SK-N-SH treated with all-trans-retinoic acid at 6 μM for 48 hours (cell line): ENCODE measurements around the gene IMMP2L.
A peak's percentile ranks its signal among the peaks of the same experiment; 100 is the strongest.

ENCODE experiments used
- ATAC-seq: fragments of 200-7000 bp; cut with Tn5 transposase; 3 replicates; pipeline ENCODE4 v1.9.1; 2020; ENCODE audit warnings: mild to moderate bottlenecking, moderate library complexity
- ARNTL ChIP-seq: fragments of 450-650 bp; formaldehyde crosslinking; IDR thresholded peaks from 2 replicates; pipeline ENCODE4 v1.5.0; 2020; ENCODE audit warnings: low read depth, mild to moderate bottlenecking, moderate library complexity, borderline replicate concordance
- BACH2 ChIP-seq: fragments of 250-450 bp; sonication (Bioruptor Pico); IDR thresholded peaks from 2 replicates; pipeline ENCODE4 v1.9.0; 2021; ENCODE audit warnings: mild to moderate bottlenecking, borderline replicate concordance
- CSDC2 ChIP-seq: fragments of 250-450 bp; sonication (Bioruptor Pico); IDR thresholded peaks from 2 replicates; pipeline ENCODE4 v1.5.0; 2020; ENCODE audit warnings: mild to moderate bottlenecking, moderate library complexity
- CSRNP3 ChIP-seq: fragments of 250-450 bp; sonication (Bioruptor Pico); IDR thresholded peaks from 2 replicates; pipeline ENCODE4 v1.5.1; 2021; ENCODE audit warnings: mild to moderate bottlenecking, moderate library complexity
- ESRRG ChIP-seq: fragments of 250-450 bp; sonication (Bioruptor Pico); IDR thresholded peaks from 2 replicates; pipeline ENCODE4 v1.6.1; 2021; ENCODE audit warnings: mild to moderate bottlenecking
- GLIS3 ChIP-seq: fragments of 250-450 bp; sonication (Bioruptor Pico); IDR thresholded peaks from 2 replicates; pipeline ENCODE4 v1.5.0; 2020; ENCODE audit warnings: mild to moderate bottlenecking, moderate library complexity
- ISL1 ChIP-seq: fragments of 250-450 bp; sonication (Bioruptor Pico); IDR thresholded peaks from 2 replicates; pipeline ENCODE4 v2.1.2; 2022; ENCODE audit warnings: mild to moderate bottlenecking, moderate library complexity
- OSR1 ChIP-seq: fragments of 250-450 bp; sonication (Bioruptor Pico); IDR thresholded peaks from 2 replicates; pipeline ENCODE4 v1.8.0; 2022; ENCODE audit warnings: moderate library complexity, mild to moderate bottlenecking, inconsistent platforms
- PATZ1 ChIP-seq: fragments of 250-450 bp; sonication (Bioruptor Pico); IDR thresholded peaks from 2 replicates; pipeline ENCODE4 v1.8.0; 2020; ENCODE audit warnings: mild to moderate bottlenecking, moderate library complexity, borderline replicate concordance
- POU6F1 ChIP-seq: fragments of 250-450 bp; sonication (Bioruptor Pico); IDR thresholded peaks from 2 replicates; pipeline ENCODE4 v1.8.0; 2021; ENCODE audit warnings: low read depth, mild to moderate bottlenecking, moderate library complexity, borderline replicate concordance
- PPARA ChIP-seq: fragments of 250-450 bp; sonication (Bioruptor Pico); IDR thresholded peaks from 2 replicates; pipeline ENCODE4 v1.5.0; 2020; ENCODE audit warnings: mild to moderate bottlenecking, borderline replicate concordance
- RARB ChIP-seq: fragments of 250-450 bp; sonication (Bioruptor Pico); IDR thresholded peaks from 2 replicates; pipeline ENCODE4 v1.8.0; 2021; ENCODE audit warnings: mild to moderate bottlenecking, moderate library complexity
- SNAI2 ChIP-seq: fragments of 250-450 bp; sonication (Bioruptor Pico); IDR thresholded peaks from 2 replicates; pipeline ENCODE4 v1.5.0; 2020; ENCODE audit warnings: mild to moderate bottlenecking, moderate library complexity
- TCF4 ChIP-seq: fragments of 250-450 bp; sonication (Bioruptor Pico); IDR thresholded peaks from 2 replicates; pipeline ENCODE4 v1.8.0; 2021; ENCODE audit warnings: mild to moderate bottlenecking, moderate library complexity, borderline replicate concordance
- TOX ChIP-seq: fragments of 250-450 bp; sonication (Bioruptor Pico); IDR thresholded peaks from 2 replicates; pipeline ENCODE4 v1.8.0; 2021; ENCODE audit warnings: mild to moderate bottlenecking, moderate library complexity, borderline replicate concordance
- TSHZ2 ChIP-seq: fragments of 250-450 bp; sonication (Bioruptor Pico); IDR thresholded peaks from 2 replicates; pipeline ENCODE4 v1.5.0; 2020; ENCODE audit warnings: mild to moderate bottlenecking, moderate library complexity
- ZC3H10 ChIP-seq: fragments of 250-450 bp; sonication (Bioruptor Pico); IDR thresholded peaks from 2 replicates; pipeline ENCODE4 v1.5.1; 2021; ENCODE audit warnings: mild to moderate bottlenecking, moderate library complexity
- ZFP3 ChIP-seq: fragments of 250-450 bp; sonication (Bioruptor Pico); IDR thresholded peaks from 2 replicates; pipeline ENCODE4 v1.5.0; 2020; ENCODE audit warnings: mild to moderate bottlenecking, moderate library complexity
- ZFP30 ChIP-seq: fragments of 450-650 bp; formaldehyde crosslinking; IDR thresholded peaks from 2 replicates; pipeline ENCODE4 v1.5.0; 2022; ENCODE audit warnings: mild to moderate bottlenecking, moderate library complexity
- ZNF565 ChIP-seq: fragments of 450-650 bp; formaldehyde crosslinking; conservative IDR thresholded peaks from 2 replicates; pipeline ENCODE4 v1.5.0; 2020; ENCODE audit warnings: low read depth, mild to moderate bottlenecking, moderate library complexity
- ZNF8 ChIP-seq: fragments of 450-650 bp; formaldehyde crosslinking; IDR thresholded peaks from 2 replicates; pipeline ENCODE4 v1.5.0; 2020; ENCODE audit warnings: mild to moderate bottlenecking, moderate library complexity

Gene IMMP2L

GRCh38 chr7:111228437-111228836 is 333.9 kb downstream of the IMMP2L start:
- no peak for TF ChIP-seq GLIS3
- TF ChIP-seq ZFP30, result no peak
- TF ChIP-seq ZNF8 (CRISPR knock-in tag), result no peak
- no peak for TF ChIP-seq CSDC2
- no peak for TF ChIP-seq OSR1 (CRISPR knock-in tag)
- no peak for TF ChIP-seq SNAI2 (CRISPR knock-in tag)
- no peak for TF ChIP-seq ZC3H10
- TF ChIP-seq POU6F1 (CRISPR knock-in tag), result no peak
- TF ChIP-seq ISL1 (CRISPR knock-in tag), result no peak
- TF ChIP-seq ARNTL (CRISPR knock-in tag), result no peak
- no peak for TF ChIP-seq PPARA (CRISPR knock-in tag)
- no peak for TF ChIP-seq TOX (CRISPR knock-in tag)
- TF ChIP-seq ZNF565, result no peak
- no peak for TF ChIP-seq BACH2
- no peak for TF ChIP-seq TSHZ2 (CRISPR knock-in tag)
- no peak for ATAC-seq

- no peak for TF ChIP-seq POU6F1 (CRISPR knock-in tag)
- TF ChIP-seq ARNTL (CRISPR knock-in tag), result no peak
- TF ChIP-seq RARB, result no peak
- no peak for TF ChIP-seq TOX (CRISPR knock-in tag)
- TF ChIP-seq CSRNP3, result no peak
- ATAC-seq, result no peak
Observed at GRCh38 chr7:111226800-111227199, 335.5 kb downstream of the IMMP2L start.

- ATAC-seq, result peak; percentile 65
- TF ChIP-seq ZFP30 (no peak), ZNF8 (CRISPR knock-in tag) (no peak), CSDC2 (no peak), GLIS3 (no peak), OSR1 (CRISPR knock-in tag) (no peak), ISL1 (CRISPR knock-in tag) (peak; percentile 43; the same call in 1 of the 2 replicates), TOX (CRISPR knock-in tag) (no peak)
Observed at GRCh38 chr7:111224354-111225231, 337.7 kb downstream of the IMMP2L start.

GRCh38 chr7:111223802-111224253 is 338.5 kb downstream of the IMMP2L start:
- ATAC-seq, result no peak; the same call in 2 of the 3 replicates
- no peak for TF ChIP-seq ZFP3 (CRISPR knock-in tag)
- TF ChIP-seq GLIS3, result no peak
- no peak for TF ChIP-seq TOX (CRISPR knock-in tag)
- no peak for TF ChIP-seq SNAI2 (CRISPR knock-in tag)
- no peak for TF ChIP-seq BACH2
- no peak for TF ChIP-seq TCF4
- no peak for TF ChIP-seq CSRNP3
- TF ChIP-seq ZFP30, result no peak
- TF ChIP-seq ISL1 (CRISPR knock-in tag), result no peak
- TF ChIP-seq ZNF565, result no peak
- no peak for TF ChIP-seq ZNF8 (CRISPR knock-in tag)
- TF ChIP-seq PATZ1 (CRISPR knock-in tag), result no peak
- TF ChIP-seq CSDC2, result no peak
- TF ChIP-seq POU6F1 (CRISPR knock-in tag), result no peak
- no peak for TF ChIP-seq ESRRG (CRISPR knock-in tag)
